ENCODE results near the gene AKAP8L.

DNA sequence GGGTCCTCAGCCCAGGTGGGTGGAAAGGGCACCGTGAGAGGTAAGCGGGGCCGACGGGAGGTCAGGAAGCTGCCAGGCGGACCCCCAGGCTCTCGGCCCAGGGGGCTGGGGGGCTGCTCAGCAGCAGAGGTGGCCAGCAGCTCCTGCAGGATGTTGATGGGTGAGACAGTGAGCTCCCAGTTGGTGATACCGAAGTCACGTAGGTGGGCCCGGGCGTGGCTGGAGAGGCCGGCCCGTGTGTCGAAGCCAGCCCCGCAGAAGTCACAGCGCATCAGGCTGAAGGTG is 18.0 kb upstream of the AKAP8L start:
- TF ChIP-seq, protein P1, sequence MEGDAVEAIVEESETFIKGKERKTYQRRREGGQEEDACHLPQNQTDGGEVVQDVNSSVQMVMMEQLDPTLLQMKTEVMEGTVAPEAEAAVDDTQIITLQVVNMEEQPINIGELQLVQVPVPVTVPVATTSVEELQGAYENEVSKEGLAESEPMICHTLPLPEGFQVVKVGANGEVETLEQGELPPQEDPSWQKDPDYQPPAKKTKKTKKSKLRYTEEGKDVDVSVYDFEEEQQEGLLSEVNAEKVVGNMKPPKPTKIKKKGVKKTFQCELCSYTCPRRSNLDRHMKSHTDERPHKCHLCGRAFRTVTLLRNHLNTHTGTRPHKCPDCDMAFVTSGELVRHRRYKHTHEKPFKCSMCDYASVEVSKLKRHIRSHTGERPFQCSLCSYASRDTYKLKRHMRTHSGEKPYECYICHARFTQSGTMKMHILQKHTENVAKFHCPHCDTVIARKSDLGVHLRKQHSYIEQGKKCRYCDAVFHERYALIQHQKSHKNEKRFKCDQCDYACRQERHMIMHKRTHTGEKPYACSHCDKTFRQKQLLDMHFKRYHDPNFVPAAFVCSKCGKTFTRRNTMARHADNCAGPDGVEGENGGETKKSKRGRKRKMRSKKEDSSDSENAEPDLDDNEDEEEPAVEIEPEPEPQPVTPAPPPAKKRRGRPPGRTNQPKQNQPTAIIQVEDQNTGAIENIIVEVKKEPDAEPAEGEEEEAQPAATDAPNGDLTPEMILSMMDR (IDR thresholded peaks at IDR 0.05), result no peak
- TF ChIP-seq POLR2A (IDR thresholded peaks at IDR 0.05), result no peak

All from Peyer's patch (tissue), 4 donors.